HG03432 (cell line): ENCODE measurements around the gene EXOSC6.
"Not testable (repeated sequence)": the region's sequence is repeated elsewhere in the genome, so short reads cannot be mapped to it uniquely, and the experiment has no call there.

Experiments
- ATAC-seq: cut with Tn5 transposase; IDR thresholded peaks from one replicate; pipeline ENCODE4 v1.9.1; 2021; ENCODE audit warnings: mild to moderate bottlenecking, moderate library complexity; ENCODE audit not compliant: unreplicated experiment

Gene EXOSC6

DNA sequence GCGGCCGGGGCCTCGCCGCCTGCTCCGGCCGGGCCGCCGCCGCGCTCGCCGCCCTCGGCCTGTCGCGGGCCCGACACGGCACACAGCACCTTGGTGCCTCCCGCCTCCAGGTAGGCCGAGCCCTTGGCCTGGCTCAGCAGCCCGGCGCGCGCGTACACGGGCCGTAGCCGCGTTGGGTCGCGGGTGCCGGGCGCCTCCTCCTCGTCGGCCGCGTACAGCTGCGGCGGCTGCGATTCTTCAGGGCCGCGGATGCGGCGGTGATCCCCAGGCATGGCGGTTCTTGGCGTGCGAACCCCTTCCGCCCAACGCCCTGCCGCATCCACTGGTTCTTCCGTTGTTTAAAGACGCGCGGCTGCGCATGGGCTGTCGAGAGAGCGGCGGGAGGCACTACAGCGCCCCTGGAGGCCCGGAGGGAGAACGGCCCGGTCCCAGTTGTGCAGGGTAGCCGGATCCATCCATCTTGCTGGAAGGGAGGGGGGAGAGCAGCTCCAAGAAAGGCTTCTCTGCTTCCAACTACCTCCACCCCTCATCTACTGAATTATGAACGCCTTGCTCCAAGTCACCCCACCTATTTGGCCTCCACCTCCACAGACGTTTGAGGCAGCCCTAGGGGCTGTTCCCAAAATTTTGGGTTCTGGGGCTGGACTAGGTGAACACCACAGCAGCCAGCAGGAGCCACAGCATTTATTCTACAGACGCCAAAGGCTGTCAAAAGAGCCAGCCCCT is at the start of gene EXOSC6:
Gene EXOSC6, minus strand, starts transcription at position 312 of the 726 bp plus-strand sequence. Its CDS starts 40 bp downstream, at position 272.
- peak; percentile 94 for ATAC-seq

DNA sequence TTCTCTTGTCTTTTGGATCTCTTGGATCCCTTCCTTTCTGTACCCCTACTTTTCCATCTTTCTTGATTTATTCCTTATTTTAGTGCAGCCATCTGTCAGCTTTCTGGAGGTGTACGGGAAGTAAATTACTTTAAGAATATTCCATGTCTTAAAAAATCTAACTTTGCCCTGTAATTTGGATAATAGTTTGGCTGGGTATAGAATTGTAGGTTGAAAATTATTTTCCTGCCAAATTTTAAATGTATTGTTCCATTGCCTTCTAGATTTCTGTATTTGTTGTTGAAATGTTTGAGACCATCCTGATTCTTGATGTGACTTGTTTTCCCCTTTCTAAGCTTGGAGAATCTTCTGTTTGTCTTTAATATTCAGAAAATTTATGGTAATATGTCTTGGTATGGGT is 49.4 kb upstream of the EXOSC6 start:
- ATAC-seq: no peak

DNA sequence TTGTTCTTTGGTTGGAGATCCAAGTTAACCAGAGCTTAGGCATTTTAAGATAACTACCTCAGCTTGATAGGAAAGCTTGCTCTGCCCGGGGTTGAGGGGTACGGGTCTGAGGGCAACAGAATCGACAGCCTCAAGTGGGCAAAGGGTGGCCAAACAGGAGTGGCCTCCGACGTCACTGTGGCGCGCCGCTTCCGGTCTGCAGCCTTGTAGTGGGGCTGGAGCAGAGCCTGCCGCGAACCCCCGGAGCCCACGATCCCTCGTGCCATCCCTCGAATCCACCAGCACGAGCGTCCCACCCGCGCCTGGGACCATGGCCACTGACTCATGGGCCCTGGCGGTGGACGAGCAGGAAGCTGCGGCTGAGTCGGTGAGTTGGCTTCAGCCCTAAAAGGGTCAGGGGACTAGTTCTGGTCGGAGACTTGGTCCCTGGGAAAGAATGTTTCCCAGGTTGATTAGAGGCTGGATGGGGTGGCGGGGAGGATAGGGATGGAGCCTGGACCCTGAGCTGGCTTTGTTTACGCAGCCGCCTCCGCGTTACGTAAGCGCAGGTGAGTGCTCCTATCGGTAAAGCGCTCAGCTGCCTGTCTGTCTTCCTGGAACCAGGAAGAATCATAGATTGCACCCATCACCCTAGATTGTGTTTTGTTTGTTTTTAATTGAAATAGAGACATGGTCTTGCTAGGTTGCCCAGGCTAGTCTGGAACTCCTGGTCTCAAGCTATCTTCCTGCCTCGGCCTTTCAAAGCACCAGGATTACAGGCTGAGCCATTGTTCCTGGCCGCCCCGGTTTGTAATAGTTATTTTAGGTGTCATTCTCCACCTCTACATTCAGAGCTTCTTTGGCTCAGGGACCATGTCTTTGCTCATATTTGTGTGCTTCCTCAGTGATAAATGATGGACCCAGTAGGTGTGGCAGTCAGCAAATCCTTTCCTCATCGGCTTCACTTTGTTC is 47.5 kb upstream of the EXOSC6 start, which contains the start of gene DDX19B:
Gene DDX19B, plus strand, starts transcription at position 199 of the 951 bp plus-strand sequence. Its CDS starts 112 bp downstream, at position 311.
- ATAC-seq: peak; percentile 92

GRCh38 chr16:70295634-70296033 is 43.9 kb upstream of the EXOSC6 start:
- ATAC-seq: no peak

DNA sequence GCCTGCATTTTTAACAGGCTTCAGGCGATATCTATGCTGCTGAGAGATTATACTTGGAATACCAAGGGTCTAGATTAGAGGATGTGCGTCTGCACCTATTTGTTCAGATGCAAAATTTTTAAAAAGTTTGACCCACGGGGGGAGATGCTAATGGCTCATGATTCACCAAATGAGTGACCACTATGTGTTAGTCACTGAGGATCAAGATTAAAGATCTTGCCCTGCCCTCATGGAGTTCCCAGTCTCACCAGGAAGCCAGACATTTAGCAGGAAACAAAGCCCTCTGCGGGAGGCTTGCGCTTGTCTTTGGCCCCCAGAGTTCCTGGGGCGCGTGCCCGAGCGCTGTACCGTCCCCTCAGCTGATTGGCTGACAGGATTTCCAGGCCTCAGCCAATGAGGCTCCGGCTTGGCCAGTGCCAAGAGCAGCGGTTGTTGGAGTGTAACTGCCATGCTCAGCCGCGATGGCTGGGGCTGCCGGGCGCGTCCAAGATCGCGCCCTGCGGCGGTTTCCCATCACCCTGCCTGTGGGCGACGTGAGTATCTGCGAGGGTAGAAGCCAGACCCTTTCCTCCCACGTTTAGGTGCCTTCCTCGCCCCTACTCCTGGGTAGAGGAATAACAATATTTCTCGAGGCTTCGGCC is 42.8 kb upstream of the EXOSC6 start:
- ATAC-seq: no peak

DNA sequence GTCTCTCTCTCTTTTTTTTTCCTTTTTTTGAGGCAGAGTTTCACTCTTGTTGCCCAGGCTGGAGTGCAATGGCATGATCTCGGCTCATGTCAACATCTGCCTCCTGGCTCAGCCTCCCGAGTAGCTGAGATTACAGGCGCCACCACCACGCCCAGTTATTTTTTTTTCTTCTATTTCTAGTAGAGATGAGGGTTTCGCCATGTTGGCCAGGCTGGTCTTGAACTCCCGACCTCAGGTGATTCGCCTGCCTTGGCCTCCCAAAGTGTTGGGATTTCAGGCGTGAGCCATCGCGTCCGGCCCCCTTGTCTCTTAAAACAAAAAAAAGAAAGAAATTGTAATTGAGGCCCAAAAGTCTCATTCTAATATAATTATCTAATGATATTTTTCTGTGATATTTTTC is 40.4 kb upstream of the EXOSC6 start:
- not testable (repeated sequence) for ATAC-seq

GRCh38 chr16:70290949-70291519 is 39.3 kb upstream of the EXOSC6 start:
- ATAC-seq: no peak

GRCh38 chr16:70289229-70290094 is 37.7 kb upstream of the EXOSC6 start, which contains the start of gene AARS1:
Gene AARS1 (minus strand): TSS chr16:70289506. CDS start chr16:70282763, 6,743 bp downstream.
- ATAC-seq: peak; percentile 98

- not testable (repeated sequence) for ATAC-seq
These were observed 35.7 kb upstream of the EXOSC6 start for GRCh38 chr16:70287304-70287971.

- no peak for ATAC-seq
These were observed 24.7 kb upstream of the EXOSC6 start for GRCh38 chr16:70276392-70276791.

DNA sequence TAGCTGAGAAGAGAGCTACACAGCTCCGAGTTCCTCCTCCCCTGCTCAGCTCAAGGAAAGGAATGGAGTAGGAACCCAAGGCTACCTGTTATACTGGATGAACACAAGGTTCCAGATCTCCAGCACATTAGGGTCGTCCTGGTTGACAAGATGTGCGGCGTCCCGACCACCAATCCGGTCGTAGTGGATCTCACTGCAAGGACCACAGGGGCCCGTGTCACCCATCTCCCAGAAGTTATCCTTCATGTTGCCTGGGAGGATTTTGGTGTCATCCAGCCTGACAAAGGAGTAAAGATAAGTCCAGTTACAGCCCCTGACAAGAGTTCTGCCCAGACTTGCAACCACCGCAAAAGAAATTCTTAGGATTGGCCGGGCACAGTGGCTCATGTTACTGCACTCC is 20.0 kb upstream of the EXOSC6 start:
- ATAC-seq: no peak

GRCh38 chr16:70270176-70270575 is 18.4 kb upstream of the EXOSC6 start:
- no peak for ATAC-seq

- ATAC-seq: no peak
These were observed 17.7 kb upstream of the EXOSC6 start for GRCh38 chr16:70269471-70269870.

DNA sequence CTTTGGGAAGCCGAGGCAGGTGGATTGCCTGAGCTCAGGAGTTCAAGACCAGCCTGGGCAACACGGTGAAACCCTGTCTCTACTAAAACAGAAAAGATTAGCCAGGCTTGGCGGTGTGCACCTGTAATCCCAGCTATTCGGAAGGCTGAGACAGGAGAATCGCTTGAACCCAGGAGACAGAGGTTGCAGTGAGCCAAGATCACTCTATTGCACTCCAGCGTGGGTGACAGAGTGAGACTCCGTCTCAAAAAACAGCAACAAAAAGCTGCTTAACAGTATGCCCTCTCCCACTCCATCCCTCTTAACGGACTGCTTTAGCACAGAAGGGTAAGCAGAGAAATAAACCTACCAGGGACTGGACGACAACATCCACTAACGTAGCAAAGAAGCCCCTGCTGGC is 16.2 kb upstream of the EXOSC6 start:
- not testable (repeated sequence) for ATAC-seq

DNA sequence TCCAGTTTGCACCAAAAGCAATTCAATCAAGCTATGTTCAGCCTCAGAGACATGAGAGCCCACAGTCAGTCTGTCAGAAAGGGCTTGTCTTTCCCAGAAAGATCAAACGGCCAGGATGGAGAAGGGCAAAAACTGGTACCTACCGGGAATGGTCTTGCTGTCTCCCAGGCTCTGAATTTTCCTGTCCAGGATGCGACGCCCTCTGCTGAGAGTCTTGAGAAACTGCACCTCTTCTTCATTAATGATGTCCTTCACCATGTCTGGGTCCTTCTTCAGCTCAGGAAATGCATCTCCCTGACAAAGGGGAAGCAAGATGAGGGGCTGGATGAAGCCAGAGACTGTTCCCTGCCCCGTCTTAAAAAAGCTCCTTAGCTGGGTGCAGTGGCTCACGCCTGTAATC is 15.8 kb upstream of the EXOSC6 start:
- no peak for ATAC-seq

- ATAC-seq: not testable (repeated sequence)
These were observed 8.2 kb upstream of the EXOSC6 start for GRCh38 chr16:70259903-70260302.

DNA sequence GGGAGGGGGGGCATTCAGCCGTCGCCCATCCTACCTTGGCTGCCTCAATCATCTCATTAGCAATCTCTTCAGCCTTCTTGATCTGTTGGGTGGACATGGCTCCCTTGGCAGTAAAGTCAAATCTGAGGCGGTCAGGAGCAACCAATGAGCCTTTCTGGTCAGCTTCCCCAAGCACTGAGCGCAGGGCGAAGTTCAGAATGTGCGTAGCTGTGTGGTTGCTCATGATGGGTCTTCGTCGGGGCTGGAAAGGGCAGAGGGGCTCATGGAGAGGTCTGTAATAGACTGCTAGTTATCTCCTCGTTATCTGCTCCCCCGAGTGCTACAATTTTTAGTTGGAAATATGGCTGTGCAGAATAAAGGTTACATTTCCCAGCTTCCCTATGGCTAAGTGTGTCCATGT is 7.2 kb upstream of the EXOSC6 start:
- no peak for ATAC-seq

DNA sequence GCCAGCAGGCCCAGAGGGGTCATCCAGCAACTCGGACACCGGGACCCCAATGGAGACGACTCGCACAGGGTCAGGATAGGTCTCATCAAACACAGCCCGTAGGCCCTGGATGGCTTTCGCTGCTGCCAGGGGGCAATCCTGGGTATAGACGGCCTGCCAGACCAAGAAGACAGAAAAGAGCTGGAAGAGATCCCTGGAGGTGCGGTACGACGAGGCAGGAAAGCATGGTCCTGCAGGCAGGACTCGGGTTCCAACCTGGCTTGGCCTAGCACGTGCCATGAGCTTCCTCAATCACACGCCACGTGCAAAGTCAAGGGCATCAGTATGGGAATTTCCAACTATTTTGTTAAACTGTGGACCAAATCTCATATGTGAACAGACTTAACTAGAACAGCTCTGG is 6.3 kb upstream of the EXOSC6 start:
- ATAC-seq: no peak

GRCh38 chr16:70257391-70257790 is 5.7 kb upstream of the EXOSC6 start:
- no peak for ATAC-seq
